B cell (primary cell): Measurements from ENCODE around the gene LATS2. TPM values are rescaled to one million over a fixed set of nuclear protein-coding genes. Genes with fewer than 3 reads are reported as not detected.

ENCODE experiments used
- ATAC-seq: fragments of 200-7000 bp; cut with Tn5 transposase; one replicate; pipeline ENCODE4 v1.10.0; 2021; ENCODE audit warnings: low read depth, mild to moderate bottlenecking, moderate number of reproducible peaks, moderate library complexity
- CTCF ChIA-PET: fragments of 350-600 bp; sonication (Branson Sonifier 250); formaldehyde crosslinking; loops from one replicate; lab custom pipeline; 2021; ENCODE audit warnings: antibody characterized with exemption, inconsistent platforms; lab: Charles Lee
- POLR2A ChIA-PET: fragments of 350-600 bp; sonication (Branson Sonifier 250); formaldehyde crosslinking; loops from one replicate; lab custom pipeline; 2021; ENCODE audit warnings: antibody characterized with exemption; lab: Charles Lee
- DNase-seq: peaks from one replicate; pipeline ENCODE4 v3.0.0; 2013
- H2AFZ ChIP-seq: 2 replicates; pipeline ENCODE4 v1.6.1; 2012; ENCODE audit warnings: mild to moderate bottlenecking, low read depth, low read length; ENCODE audit not compliant: insufficient read depth, poor library complexity, severe bottlenecking
- H3K27ac ChIP-seq, 2 donors: 1 replicate in 1 of 2; 2 replicates in 1 of 2; pipeline ENCODE4 v1.5.1; 2012 to 2013; ENCODE audit warnings: low read length in 2 of 2, mild to moderate bottlenecking in 2 of 2, moderate library complexity in 1 of 2
- H3K27me3 ChIP-seq, 4 experiments: fragments of 200-600 bp in 1 of 4; sonication (generic) in 1 of 4; replicated peaks in 1 of 4; 1 replicate in 2 of 4; 2 replicates in 2 of 4; pipeline versions ENCODE4 v1.6.1 to v1.7.0; 2013 to 2016; ENCODE audit warnings: low read length in 3 of 4, mild to moderate bottlenecking in 2 of 4, mixed read lengths in 1 of 4, moderate library complexity in 1 of 4; ENCODE audit not compliant: insufficient read depth in 4 of 4, control insufficient read depth in 3 of 4; ENCODE audit errors: control extremely low read depth in 1 of 4
- H3K36me3 ChIP-seq, 2 experiments: replicated peaks in 1 of 2; 1 replicate in 1 of 2; 2 replicates in 1 of 2; pipeline versions ENCODE4 v1.6.1 to v1.7.1; 2013; ENCODE audit warnings: low read length in 1 of 2; ENCODE audit not compliant: insufficient read depth in 2 of 2, control insufficient read depth in 1 of 2; ENCODE audit errors: control extremely low read depth in 1 of 2, extremely low read depth in 1 of 2
- H3K4me1 ChIP-seq, 2 donors: fragments of 200-600 bp in 1 of 2; sonication (generic) in 1 of 2; 1 replicate in 1 of 2; 2 replicates in 1 of 2; pipeline versions ENCODE4 v1.5.1 to v1.6.1; 2013 to 2017; ENCODE audit warnings: low read length in 2 of 2; ENCODE audit not compliant: control insufficient read depth in 2 of 2, insufficient read depth in 2 of 2
- H3K4me2 ChIP-seq: replicated peaks from 2 replicates; pipeline ENCODE3; 2012; ENCODE audit warnings: mild to moderate bottlenecking, low read depth, low read length; ENCODE audit not compliant: poor library complexity, severe bottlenecking
- H3K4me3 ChIP-seq, 5 experiments: fragments of 200-600 bp in 1 of 5; sonication (generic) in 1 of 5; 1 replicate in 3 of 5; 2 replicates in 2 of 5; pipeline versions ENCODE4 v1.5.1 to v1.7.0; 2011 to 2016; ENCODE audit warnings: low read length in 4 of 5, mild to moderate bottlenecking in 4 of 5, low read depth in 2 of 5, control low read depth in 1 of 5, moderate library complexity in 1 of 5; ENCODE audit not compliant: insufficient read depth in 1 of 5; ENCODE audit errors: control extremely low read depth in 1 of 5, extremely low read depth in 1 of 5
- H3K79me2 ChIP-seq: fragments of 200-600 bp; sonication (generic); one replicate; pipeline ENCODE4 v1.6.0; 2016; ENCODE audit warnings: low read length; ENCODE audit not compliant: control insufficient read depth, insufficient read depth
- H3K9ac ChIP-seq: fragments of 200-600 bp; sonication (generic); 2 replicates; pipeline ENCODE4 v1.6.1; 2017; ENCODE audit warnings: mild to moderate bottlenecking, low read length, moderate library complexity
- H3K9me3 ChIP-seq, 3 donors: one replicate each; pipeline versions ENCODE4 v1.6.1 to v1.7.1; 2013; ENCODE audit warnings: low read length in 2 of 3; ENCODE audit not compliant: control insufficient read depth in 2 of 3, insufficient read depth in 1 of 3; ENCODE audit errors: control extremely low read depth in 1 of 3
- H4K20me1 ChIP-seq: 2 replicates; pipeline ENCODE4 v1.6.0; 2012; ENCODE audit warnings: mild to moderate bottlenecking, low read length; ENCODE audit not compliant: insufficient read depth, control insufficient read depth, poor library complexity, severe bottlenecking
- H3K27ac Mint-ChIP-seq: one replicate; pipeline ENCODE4 v1.8.0; 2021; ENCODE audit warnings: mixed read lengths
- H3K27me3 Mint-ChIP-seq: one replicate; pipeline ENCODE4 v1.8.0; 2021; ENCODE audit warnings: mixed read lengths
- H3K4me1 Mint-ChIP-seq: one replicate; pipeline ENCODE4 v1.8.0; 2021; ENCODE audit warnings: mixed read lengths
- H3K4me3 Mint-ChIP-seq: one replicate; pipeline ENCODE4 v1.8.0; 2021; ENCODE audit warnings: mixed read lengths
- H3K9me3 Mint-ChIP-seq: one replicate; pipeline ENCODE4 v1.8.0; 2022; ENCODE audit warnings: mixed read lengths; ENCODE audit not compliant: insufficient read depth
- EZH2 ChIP-seq: IDR thresholded peaks from 2 replicates; pipeline ENCODE4 v1.6.1; 2012; ENCODE audit warnings: borderline replicate concordance, low read depth, mild to moderate bottlenecking, moderate library complexity, low read length; ENCODE audit not compliant: insufficient read depth, poor library complexity, severe bottlenecking
- WGBS: methylation state at CpG from one replicate; pipeline ENCODE4 v1.1.5; 2013; ENCODE audit warnings: missing lambda C conversion rate; ENCODE audit not compliant: insufficient coverage; 5-methylcytosine and 5-hydroxymethylcytosine counted together
- intact Hi-C: fragments of 100-400 bp; cut with micrococcal nuclease; formaldehyde crosslinking; loops from one replicate; pipeline ENCODE4 v1.10.0; 2022
- polyA plus RNA-seq: library from polyadenylated mRNA; depleted of rRNA; stranded (reverse); fragments of >200 nt; gene quantifications from 2 replicates; pipeline ENCODE4 v1.2.3, GENCODE V29; 2012
- total RNA-seq, 2 donors: library from RNA; stranded (reverse); fragments of 120-200 nt in 1 of 2; gene quantifications; 1 replicate in 1 of 2; 2 replicates in 1 of 2; pipeline versions ENCODE4 v1.2.3 to v1.2.4, GENCODE V29; 2013 to 2022
- TF ChIP-seq, protein P1 (sequence below): fragments of 200-600 bp; IDR thresholded peaks from one replicate; pipeline ENCODE4 v1.8.0; 2022; ENCODE audit warnings: antibody characterized with exemption, mild to moderate bottlenecking

Gene LATS2
- total and polyA plus RNA-seq, 2 donors (not counting 1 experiment from before 2014, with no cell fraction given), result 1.9 to 2.7 TPM

DNA sequence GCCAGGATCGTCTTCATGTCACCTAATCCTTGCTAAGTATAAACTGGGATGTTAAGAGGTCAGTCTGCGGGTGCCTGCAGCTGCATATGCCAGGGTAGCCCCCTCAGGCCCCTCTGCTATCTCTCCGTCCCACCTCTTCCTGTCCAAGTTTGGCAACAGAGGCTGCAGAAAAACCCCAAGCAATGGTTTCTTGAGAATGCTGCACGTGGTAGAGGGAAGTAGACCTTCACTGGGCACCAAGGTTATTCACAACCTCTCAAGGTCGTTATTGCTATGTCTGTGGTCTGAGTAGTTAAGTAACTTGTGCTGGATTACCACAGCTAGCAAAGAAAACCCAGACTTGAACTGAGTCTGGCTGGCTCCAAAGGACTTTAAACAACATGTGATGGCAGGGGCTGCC lies 81.0 kb downstream of the LATS2 start:
- no peak overlapping the region for H3K27ac ChIP-seq
- H4K20me1 ChIP-seq, result no peaks in the 10 kb centered on the region
- ATAC-seq, result no peak
- POLR2A ChIA-PET, result no interaction called here
- H3K27me3 Mint-ChIP-seq, result peaks cover 4% of the 10 kb centered on the region
- CTCF ChIA-PET, result no interaction called here
- H2AFZ ChIP-seq, result no peak overlapping the region
- WGBS, result 81% methylated on average over 3 of the region's 5 CpGs
- H3K9me3 ChIP-seq, result no peaks in the 10 kb centered on the region
- no peak overlapping the region for H3K4me3 ChIP-seq
- H3K27ac Mint-ChIP-seq, result no peak overlapping the region
- H3K9me3 Mint-ChIP-seq, result no peaks in the 10 kb centered on the region
- no peak overlapping the region for H3K4me2 ChIP-seq
- no peaks in the 10 kb centered on the region for H3K79me2 ChIP-seq
- TF ChIP-seq, protein P1, sequence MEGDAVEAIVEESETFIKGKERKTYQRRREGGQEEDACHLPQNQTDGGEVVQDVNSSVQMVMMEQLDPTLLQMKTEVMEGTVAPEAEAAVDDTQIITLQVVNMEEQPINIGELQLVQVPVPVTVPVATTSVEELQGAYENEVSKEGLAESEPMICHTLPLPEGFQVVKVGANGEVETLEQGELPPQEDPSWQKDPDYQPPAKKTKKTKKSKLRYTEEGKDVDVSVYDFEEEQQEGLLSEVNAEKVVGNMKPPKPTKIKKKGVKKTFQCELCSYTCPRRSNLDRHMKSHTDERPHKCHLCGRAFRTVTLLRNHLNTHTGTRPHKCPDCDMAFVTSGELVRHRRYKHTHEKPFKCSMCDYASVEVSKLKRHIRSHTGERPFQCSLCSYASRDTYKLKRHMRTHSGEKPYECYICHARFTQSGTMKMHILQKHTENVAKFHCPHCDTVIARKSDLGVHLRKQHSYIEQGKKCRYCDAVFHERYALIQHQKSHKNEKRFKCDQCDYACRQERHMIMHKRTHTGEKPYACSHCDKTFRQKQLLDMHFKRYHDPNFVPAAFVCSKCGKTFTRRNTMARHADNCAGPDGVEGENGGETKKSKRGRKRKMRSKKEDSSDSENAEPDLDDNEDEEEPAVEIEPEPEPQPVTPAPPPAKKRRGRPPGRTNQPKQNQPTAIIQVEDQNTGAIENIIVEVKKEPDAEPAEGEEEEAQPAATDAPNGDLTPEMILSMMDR, result no peak
- no peak for TF ChIP-seq EZH2
- no peak for DNase-seq
- H3K4me1 Mint-ChIP-seq, result no peaks in the 10 kb centered on the region
- no peak overlapping the region for H3K4me3 Mint-ChIP-seq
- no peaks in the 10 kb centered on the region for H3K27me3 ChIP-seq
- no peaks in the 10 kb centered on the region for H3K36me3 ChIP-seq
- intact Hi-C loops, result no loop called here
- H3K9ac ChIP-seq, result no peak overlapping the region
- H3K4me1 ChIP-seq, result no peaks in the 10 kb centered on the region

DNA sequence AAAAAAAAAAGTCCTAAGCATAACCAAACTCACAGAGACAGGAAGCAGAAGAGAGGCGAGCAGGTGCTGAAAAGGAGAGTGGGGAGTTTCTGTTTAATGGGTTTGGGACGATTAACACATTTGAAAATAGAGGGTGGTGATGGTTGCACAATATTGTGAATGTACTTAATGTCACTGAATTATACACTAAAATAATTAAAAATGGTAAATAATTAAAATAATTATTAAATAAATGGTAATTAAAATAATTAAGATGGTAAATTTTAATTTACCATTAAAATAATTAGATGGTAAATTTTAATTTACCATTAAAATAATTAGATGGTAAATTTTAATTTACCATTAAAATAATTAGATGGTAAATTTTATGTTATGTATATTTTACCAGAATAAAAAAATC lies 84.0 kb downstream of the LATS2 start:
- DNase-seq (no peak), ATAC-seq (no peak)
- ChIA-PET CTCF (no interaction called here), POLR2A (no interaction called here)
- Histone ChIP-seq H3K79me2 (no peaks in the 10 kb centered on the region), H3K4me3 (no peak overlapping the region), H2AFZ (no peak overlapping the region), H3K9ac (no peak overlapping the region), H3K9me3 (no peaks in the 10 kb centered on the region), H3K4me2 (no peak overlapping the region), H3K27ac (no peak overlapping the region), H3K36me3 (no peaks in the 10 kb centered on the region), H4K20me1 (no peaks in the 10 kb centered on the region), H3K4me1 (no peaks in the 10 kb centered on the region), H3K27me3 (no peaks in the 10 kb centered on the region)
- Mint-ChIP-seq H3K27ac (no peak overlapping the region), H3K4me1 (no peaks in the 10 kb centered on the region), H3K9me3 (no peaks in the 10 kb centered on the region), H3K4me3 (no peak overlapping the region), H3K27me3 (peaks cover 4% of the 10 kb centered on the region)
- TF ChIP-seq, protein P1, result no peak
- TF ChIP-seq EZH2, result no peak
- WGBS, result no CpG with 5 or more reads among the region's 2 CpGs
- intact Hi-C loops, result no loop called here
